GM23338 (cell line): ENCODE data around the gene IKBKE. TPM values are rescaled to one million over a fixed set of nuclear protein-coding genes. Genes with fewer than 3 reads are reported as not detected.

ENCODE experiments used
- ATAC-seq: fragments of 200-7000 bp; cut with Tn5 transposase; 3 replicates; pipeline ENCODE4 v1.9.1; 2020
- DNase-seq: peaks from one replicate; pipeline ENCODE4 v3.0.0-alpha.2; 2015; ENCODE audit warnings: low spot score
- H2AFZ ChIP-seq: fragments of 200-600 bp; sonication (generic); 2 replicates; pipeline ENCODE4 v1.8.0; 2016; ENCODE audit warnings: antibody characterized with exemption, mild to moderate bottlenecking, moderate library complexity
- H3F3A ChIP-seq: fragments of 200-600 bp; sonication (generic); replicated peaks from 2 replicates; pipeline ENCODE4 v1.8.0; 2017; ENCODE audit warnings: antibody characterized with exemption, mixed run types, low read depth
- H3K27ac ChIP-seq: fragments of 200-600 bp; sonication (generic); 2 replicates; pipeline ENCODE4 v1.6.1; 2016; ENCODE audit warnings: low read depth
- H3K27me3 ChIP-seq: fragments of 200-600 bp; sonication (generic); 2 replicates; pipeline ENCODE4 v1.8.0; 2016; ENCODE audit warnings: mild to moderate bottlenecking, mixed run types, moderate library complexity; ENCODE audit not compliant: insufficient read depth
- H3K36me3 ChIP-seq: fragments of 200-600 bp; sonication (generic); 2 replicates; pipeline ENCODE4 v1.8.0; 2016; ENCODE audit warnings: mild to moderate bottlenecking; ENCODE audit not compliant: insufficient read depth
- H3K4me1 ChIP-seq: fragments of 200-600 bp; sonication (generic); 2 replicates; pipeline ENCODE4 v1.8.0; 2016; ENCODE audit warnings: mild to moderate bottlenecking, moderate library complexity; ENCODE audit not compliant: insufficient read depth
- H3K4me2 ChIP-seq: fragments of 200-600 bp; sonication (generic); 2 replicates; pipeline ENCODE4 v1.7.1; 2017; ENCODE audit warnings: mixed run types
- H3K4me3 ChIP-seq: fragments of 200-600 bp; sonication (generic); 2 replicates; pipeline ENCODE4 v1.6.1; 2016; ENCODE audit warnings: mixed run types
- H3K79me2 ChIP-seq: fragments of 200-600 bp; sonication (generic); replicated peaks from 2 replicates; pipeline ENCODE4 v1.8.0; 2017; ENCODE audit warnings: mild to moderate bottlenecking; ENCODE audit not compliant: insufficient read depth
- H3K9me2 ChIP-seq: fragments of 200-600 bp; sonication (generic); 2 replicates; pipeline ENCODE4 v1.8.0; 2017; ENCODE audit not compliant: insufficient read depth
- H4K20me1 ChIP-seq: fragments of 200-600 bp; sonication (generic); replicated peaks from 2 replicates; pipeline ENCODE4 v1.8.0; 2017; ENCODE audit warnings: mild to moderate bottlenecking; ENCODE audit not compliant: insufficient read depth
- H3K27ac Mint-ChIP-seq: 2 replicates; pipeline ENCODE4 v1.8.0; 2020; ENCODE audit warnings: inconsistent platforms, mild to moderate bottlenecking, moderate library complexity, mixed read lengths
- H3K27me3 Mint-ChIP-seq: 3 replicates; pipeline ENCODE4 v1.8.0; 2022; ENCODE audit warnings: low read depth, mild to moderate bottlenecking, moderate library complexity, mixed read lengths, inconsistent platforms; ENCODE audit not compliant: insufficient read depth, poor library complexity
- H3K36me3 Mint-ChIP-seq: 3 replicates; pipeline ENCODE4 v1.8.0; 2021; ENCODE audit warnings: low read depth, mild to moderate bottlenecking, inconsistent platforms, moderate library complexity, mixed read lengths
- H3K4me1 Mint-ChIP-seq: 3 replicates; pipeline ENCODE4 v1.8.0; 2020; ENCODE audit warnings: mild to moderate bottlenecking, inconsistent platforms, mixed read lengths
- H3K4me3 Mint-ChIP-seq: 3 replicates; pipeline ENCODE4 v1.8.0; 2021; ENCODE audit warnings: moderate library complexity, mild to moderate bottlenecking, inconsistent platforms, mixed read lengths
- H3K9me3 Mint-ChIP-seq: 3 replicates; pipeline ENCODE4 v1.8.0; 2020; ENCODE audit warnings: moderate library complexity, mild to moderate bottlenecking, inconsistent platforms, mixed read lengths
- EZH2 ChIP-seq: fragments of 200-600 bp; sonication (generic); IDR thresholded peaks from one replicate; pipeline ENCODE4 v1.8.0; 2017; ENCODE audit warnings: antibody characterized with exemption, mild to moderate bottlenecking, low read depth; ENCODE audit not compliant: unreplicated experiment
- EZH2phosphoT487 ChIP-seq: fragments of 200-600 bp; sonication (generic); IDR thresholded peaks from one replicate; pipeline ENCODE4 v1.8.1; 2018; ENCODE audit warnings: antibody characterized with exemption; ENCODE audit not compliant: unreplicated experiment
- JUNB ChIP-seq: IDR thresholded peaks from one replicate; pipeline ENCODE4 v1.6.1; 2016; ENCODE audit warnings: antibody characterized with exemption; ENCODE audit not compliant: unreplicated experiment
- NANOG ChIP-seq: IDR thresholded peaks from 2 replicates; pipeline ENCODE4 v1.6.1; 2016; ENCODE audit warnings: antibody characterized with exemption, borderline replicate concordance
- POLR2AphosphoS5 ChIP-seq: IDR thresholded peaks from 2 replicates; pipeline ENCODE4 v1.6.1; 2016; ENCODE audit warnings: antibody characterized with exemption, low read depth
- STAT1 ChIP-seq: IDR thresholded peaks from one replicate; pipeline ENCODE4 v1.6.1; 2016; ENCODE audit warnings: antibody characterized with exemption; ENCODE audit not compliant: unreplicated experiment
- ZNF114 ChIP-seq: fragments of 250-450 bp; sonication (Bioruptor Pico); IDR thresholded peaks from 2 replicates; pipeline ENCODE4 v1.5.0; 2020; ENCODE audit warnings: mild to moderate bottlenecking, moderate library complexity
- ZNF331 ChIP-seq: fragments of 250-450 bp; sonication (Bioruptor Pico); IDR thresholded peaks from 2 replicates; pipeline ENCODE4 v1.5.0; 2020; ENCODE audit warnings: low read depth, mild to moderate bottlenecking, moderate library complexity
- polyA plus RNA-seq: library from polyadenylated mRNA; unstranded; fragments of >200 nt; fragmentation: Nextera tagmentation; extraction: Ambion mirVana; gene quantifications from 2 replicates; pipeline ENCODE4 v1.2.1, GENCODE V29; 2016
- total RNA-seq: library from RNA; depleted of rRNA; stranded (reverse); fragments of >200 nt; shearing (Covaris generic); gene quantifications from 2 replicates; pipeline ENCODE4 v1.2.3, GENCODE V29; 2014
- TF ChIP-seq, protein P1 (sequence below): fragments of 250-450 bp; sonication (Bioruptor Pico); IDR thresholded peaks from 2 replicates; pipeline ENCODE4 v1.5.0; 2020; ENCODE audit warnings: mild to moderate bottlenecking, moderate library complexity
- TF ChIP-seq, protein P2 (sequence below): IDR thresholded peaks from one replicate; pipeline ENCODE4 v1.6.1; 2018; ENCODE audit warnings: antibody characterized with exemption; ENCODE audit not compliant: unreplicated experiment
- TF ChIP-seq, protein P3 (sequence below): IDR thresholded peaks from 2 replicates; pipeline ENCODE4 v1.6.1; 2016; ENCODE audit warnings: antibody characterized with exemption
- TF ChIP-seq, protein P4 (sequence below), 2 experiments: fragments of 200-600 bp in 1 of 2; sonication (generic) in 1 of 2; conservative IDR thresholded peaks; 2 replicates each; pipeline versions ENCODE4 v1.5.1 to v1.6.1; 2016 to 2017; ENCODE audit warnings: antibody characterized with exemption in 2 of 2, low read depth in 2 of 2, mild to moderate bottlenecking in 2 of 2, moderate library complexity in 1 of 2

IKBKE gene
- total and polyA plus RNA-seq, 2 experiments from 2014 or later: 4.8 to 11.1 TPM

DNA sequence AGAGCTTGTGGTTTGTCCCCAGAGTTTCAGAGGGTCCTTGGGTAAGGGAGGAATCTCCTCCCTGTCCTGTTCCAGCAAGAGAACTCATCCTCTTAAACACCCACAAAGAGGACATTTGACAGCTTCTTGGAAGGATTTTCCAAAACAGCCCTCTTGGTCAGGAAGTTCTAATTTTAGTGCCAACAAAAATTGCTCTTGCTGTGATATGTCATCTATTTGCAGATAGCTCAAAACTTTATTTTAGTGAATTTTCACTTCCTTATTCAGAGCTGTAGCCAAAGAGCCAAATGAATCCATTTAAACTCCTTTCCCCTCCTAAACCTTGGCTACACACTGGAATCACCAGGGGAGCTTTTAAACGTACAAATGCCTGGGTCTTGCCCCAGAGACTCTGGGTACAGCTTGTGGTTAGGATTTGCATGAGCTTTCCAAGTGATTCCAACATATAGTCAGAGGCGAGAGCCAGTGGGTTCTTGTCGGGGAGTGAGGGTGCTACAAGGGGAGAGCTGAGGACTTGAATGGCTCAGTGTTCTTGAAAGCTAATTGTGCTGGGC is 25.3 kb downstream of the IKBKE start (continued):
- TF ChIP-seq, protein P1, sequence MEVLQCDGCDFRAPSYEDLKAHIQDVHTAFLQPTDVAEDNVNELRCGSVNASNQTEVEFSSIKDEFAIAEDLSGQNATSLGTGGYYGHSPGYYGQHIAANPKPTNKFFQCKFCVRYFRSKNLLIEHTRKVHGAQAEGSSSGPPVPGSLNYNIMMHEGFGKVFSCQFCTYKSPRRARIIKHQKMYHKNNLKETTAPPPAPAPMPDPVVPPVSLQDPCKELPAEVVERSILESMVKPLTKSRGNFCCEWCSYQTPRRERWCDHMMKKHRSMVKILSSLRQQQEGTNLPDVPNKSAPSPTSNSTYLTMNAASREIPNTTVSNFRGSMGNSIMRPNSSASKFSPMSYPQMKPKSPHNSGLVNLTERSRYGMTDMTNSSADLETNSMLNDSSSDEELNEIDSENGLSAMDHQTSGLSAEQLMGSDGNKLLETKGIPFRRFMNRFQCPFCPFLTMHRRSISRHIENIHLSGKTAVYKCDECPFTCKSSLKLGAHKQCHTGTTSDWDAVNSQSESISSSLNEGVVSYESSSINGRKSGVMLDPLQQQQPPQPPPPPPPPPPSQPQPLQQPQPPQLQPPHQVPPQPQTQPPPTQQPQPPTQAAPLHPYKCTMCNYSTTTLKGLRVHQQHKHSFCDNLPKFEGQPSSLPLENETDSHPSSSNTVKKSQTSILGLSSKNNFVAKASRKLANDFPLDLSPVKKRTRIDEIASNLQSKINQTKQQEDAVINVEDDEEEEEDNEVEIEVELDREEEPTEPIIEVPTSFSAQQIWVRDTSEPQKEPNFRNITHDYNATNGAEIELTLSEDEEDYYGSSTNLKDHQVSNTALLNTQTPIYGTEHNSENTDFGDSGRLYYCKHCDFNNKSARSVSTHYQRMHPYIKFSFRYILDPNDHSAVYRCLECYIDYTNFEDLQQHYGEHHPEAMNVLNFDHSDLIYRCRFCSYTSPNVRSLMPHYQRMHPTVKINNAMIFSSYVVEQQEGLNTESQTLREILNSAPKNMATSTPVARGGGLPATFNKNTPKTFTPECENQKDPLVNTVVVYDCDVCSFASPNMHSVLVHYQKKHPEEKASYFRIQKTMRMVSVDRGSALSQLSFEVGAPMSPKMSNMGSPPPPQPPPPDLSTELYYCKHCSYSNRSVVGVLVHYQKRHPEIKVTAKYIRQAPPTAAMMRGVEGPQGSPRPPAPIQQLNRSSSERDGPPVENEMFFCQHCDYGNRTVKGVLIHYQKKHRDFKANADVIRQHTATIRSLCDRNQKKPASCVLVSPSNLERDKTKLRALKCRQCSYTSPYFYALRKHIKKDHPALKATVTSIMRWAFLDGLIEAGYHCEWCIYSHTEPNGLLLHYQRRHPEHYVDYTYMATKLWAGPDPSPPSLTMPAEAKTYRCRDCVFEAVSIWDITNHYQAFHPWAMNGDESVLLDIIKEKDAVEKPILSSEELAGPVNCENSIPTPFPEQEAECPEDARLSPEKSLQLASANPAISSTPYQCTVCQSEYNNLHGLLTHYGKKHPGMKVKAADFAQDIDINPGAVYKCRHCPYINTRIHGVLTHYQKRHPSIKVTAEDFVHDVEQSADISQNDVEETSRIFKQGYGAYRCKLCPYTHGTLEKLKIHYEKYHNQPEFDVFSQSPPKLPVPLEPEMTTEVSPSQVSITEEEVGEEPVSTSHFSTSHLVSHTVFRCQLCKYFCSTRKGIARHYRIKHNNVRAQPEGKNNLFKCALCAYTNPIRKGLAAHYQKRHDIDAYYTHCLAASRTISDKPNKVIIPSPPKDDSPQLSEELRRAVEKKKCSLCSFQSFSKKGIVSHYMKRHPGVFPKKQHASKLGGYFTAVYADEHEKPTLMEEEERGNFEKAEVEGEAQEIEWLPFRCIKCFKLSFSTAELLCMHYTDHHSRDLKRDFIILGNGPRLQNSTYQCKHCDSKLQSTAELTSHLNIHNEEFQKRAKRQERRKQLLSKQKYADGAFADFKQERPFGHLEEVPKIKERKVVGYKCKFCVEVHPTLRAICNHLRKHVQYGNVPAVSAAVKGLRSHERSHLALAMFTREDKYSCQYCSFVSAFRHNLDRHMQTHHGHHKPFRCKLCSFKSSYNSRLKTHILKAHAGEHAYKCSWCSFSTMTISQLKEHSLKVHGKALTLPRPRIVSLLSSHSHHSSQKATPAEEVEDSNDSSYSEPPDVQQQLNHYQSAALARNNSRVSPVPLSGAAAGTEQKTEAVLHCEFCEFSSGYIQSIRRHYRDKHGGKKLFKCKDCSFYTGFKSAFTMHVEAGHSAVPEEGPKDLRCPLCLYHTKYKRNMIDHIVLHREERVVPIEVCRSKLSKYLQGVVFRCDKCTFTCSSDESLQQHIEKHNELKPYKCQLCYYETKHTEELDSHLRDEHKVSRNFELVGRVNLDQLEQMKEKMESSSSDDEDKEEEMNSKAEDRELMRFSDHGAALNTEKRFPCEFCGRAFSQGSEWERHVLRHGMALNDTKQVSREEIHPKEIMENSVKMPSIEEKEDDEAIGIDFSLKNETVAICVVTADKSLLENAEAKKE: no peak
- TF ChIP-seq POLR2AphosphoS5 (no peak), EZH2 (no peak), STAT1 (no peak)

DNA sequence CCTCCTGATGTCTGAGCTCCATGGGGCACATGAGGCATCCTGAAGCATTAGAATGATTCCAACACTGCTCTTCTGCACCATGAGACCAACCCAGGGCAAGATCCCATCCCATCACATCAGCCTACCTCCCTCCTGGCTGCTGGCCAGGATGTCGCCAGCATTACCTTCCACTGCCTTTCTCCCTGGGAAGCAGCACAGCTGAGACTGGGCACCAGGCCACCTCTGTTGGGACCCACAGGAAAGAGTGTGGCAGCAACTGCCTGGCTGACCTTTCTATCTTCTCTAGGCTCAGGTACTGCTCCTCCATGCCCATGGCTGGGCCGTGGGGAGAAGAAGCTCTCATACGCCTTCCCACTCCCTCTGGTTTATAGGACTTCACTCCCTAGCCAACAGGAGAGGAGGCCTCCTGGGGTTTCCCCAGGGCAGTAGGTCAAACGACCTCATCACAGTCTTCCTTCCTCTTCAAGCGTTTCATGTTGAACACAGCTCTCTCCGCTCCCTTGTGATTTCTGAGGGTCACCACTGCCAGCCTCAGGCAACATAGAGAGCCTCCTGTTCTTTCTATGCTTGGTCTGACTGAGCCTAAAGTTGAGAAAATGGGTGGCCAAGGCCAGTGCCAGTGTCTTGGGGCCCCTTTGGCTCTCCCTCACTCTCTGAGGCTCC is 26.0 kb downstream of the IKBKE start:
- Histone ChIP-seq H3K27me3 (no peaks in the 10 kb centered on the region), H3K36me3 (no peaks in the 10 kb centered on the region), H4K20me1 (no peaks in the 10 kb centered on the region), H3F3A (no peaks in the 10 kb centered on the region), H3K4me2 (no peak overlapping the region), H3K27ac (no peak overlapping the region), H3K79me2 (no peaks in the 10 kb centered on the region), H3K4me3 (no peak overlapping the region), H3K4me1 (peaks cover 6% of the 10 kb centered on the region; the same call in 1 of the 2 replicates), H3K9me2 (no peaks in the 10 kb centered on the region), H2AFZ (no peak overlapping the region)
- ATAC-seq (no peak), DNase-seq (no peak)
- H3K27me3 Mint-ChIP-seq: peaks cover 15% of the 10 kb centered on the region
- no peaks in the 10 kb centered on the region for H3K9me3 Mint-ChIP-seq
- H3K36me3 Mint-ChIP-seq: peaks cover 20% of the 10 kb centered on the region
- H3K27ac Mint-ChIP-seq: peak overlapping the region; percentile 39
- no peak overlapping the region for H3K4me3 Mint-ChIP-seq
- H3K4me1 Mint-ChIP-seq: peaks cover 12% of the 10 kb centered on the region
- TF ChIP-seq POLR2AphosphoS5 (no peak), NANOG (no peak), JUNB (no peak), ZNF331 (no peak), EZH2phosphoT487 (no peak), ZNF114 (CRISPR knock-in tag) (no peak)
- TF ChIP-seq, protein P2, sequence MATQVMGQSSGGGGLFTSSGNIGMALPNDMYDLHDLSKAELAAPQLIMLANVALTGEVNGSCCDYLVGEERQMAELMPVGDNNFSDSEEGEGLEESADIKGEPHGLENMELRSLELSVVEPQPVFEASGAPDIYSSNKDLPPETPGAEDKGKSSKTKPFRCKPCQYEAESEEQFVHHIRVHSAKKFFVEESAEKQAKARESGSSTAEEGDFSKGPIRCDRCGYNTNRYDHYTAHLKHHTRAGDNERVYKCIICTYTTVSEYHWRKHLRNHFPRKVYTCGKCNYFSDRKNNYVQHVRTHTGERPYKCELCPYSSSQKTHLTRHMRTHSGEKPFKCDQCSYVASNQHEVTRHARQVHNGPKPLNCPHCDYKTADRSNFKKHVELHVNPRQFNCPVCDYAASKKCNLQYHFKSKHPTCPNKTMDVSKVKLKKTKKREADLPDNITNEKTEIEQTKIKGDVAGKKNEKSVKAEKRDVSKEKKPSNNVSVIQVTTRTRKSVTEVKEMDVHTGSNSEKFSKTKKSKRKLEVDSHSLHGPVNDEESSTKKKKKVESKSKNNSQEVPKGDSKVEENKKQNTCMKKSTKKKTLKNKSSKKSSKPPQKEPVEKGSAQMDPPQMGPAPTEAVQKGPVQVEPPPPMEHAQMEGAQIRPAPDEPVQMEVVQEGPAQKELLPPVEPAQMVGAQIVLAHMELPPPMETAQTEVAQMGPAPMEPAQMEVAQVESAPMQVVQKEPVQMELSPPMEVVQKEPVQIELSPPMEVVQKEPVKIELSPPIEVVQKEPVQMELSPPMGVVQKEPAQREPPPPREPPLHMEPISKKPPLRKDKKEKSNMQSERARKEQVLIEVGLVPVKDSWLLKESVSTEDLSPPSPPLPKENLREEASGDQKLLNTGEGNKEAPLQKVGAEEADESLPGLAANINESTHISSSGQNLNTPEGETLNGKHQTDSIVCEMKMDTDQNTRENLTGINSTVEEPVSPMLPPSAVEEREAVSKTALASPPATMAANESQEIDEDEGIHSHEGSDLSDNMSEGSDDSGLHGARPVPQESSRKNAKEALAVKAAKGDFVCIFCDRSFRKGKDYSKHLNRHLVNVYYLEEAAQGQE: no peak
- TF ChIP-seq, protein P3, sequence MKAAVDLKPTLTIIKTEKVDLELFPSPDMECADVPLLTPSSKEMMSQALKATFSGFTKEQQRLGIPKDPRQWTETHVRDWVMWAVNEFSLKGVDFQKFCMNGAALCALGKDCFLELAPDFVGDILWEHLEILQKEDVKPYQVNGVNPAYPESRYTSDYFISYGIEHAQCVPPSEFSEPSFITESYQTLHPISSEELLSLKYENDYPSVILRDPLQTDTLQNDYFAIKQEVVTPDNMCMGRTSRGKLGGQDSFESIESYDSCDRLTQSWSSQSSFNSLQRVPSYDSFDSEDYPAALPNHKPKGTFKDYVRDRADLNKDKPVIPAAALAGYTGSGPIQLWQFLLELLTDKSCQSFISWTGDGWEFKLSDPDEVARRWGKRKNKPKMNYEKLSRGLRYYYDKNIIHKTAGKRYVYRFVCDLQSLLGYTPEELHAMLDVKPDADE: no peak
- TF ChIP-seq, protein P4, sequence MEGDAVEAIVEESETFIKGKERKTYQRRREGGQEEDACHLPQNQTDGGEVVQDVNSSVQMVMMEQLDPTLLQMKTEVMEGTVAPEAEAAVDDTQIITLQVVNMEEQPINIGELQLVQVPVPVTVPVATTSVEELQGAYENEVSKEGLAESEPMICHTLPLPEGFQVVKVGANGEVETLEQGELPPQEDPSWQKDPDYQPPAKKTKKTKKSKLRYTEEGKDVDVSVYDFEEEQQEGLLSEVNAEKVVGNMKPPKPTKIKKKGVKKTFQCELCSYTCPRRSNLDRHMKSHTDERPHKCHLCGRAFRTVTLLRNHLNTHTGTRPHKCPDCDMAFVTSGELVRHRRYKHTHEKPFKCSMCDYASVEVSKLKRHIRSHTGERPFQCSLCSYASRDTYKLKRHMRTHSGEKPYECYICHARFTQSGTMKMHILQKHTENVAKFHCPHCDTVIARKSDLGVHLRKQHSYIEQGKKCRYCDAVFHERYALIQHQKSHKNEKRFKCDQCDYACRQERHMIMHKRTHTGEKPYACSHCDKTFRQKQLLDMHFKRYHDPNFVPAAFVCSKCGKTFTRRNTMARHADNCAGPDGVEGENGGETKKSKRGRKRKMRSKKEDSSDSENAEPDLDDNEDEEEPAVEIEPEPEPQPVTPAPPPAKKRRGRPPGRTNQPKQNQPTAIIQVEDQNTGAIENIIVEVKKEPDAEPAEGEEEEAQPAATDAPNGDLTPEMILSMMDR (conservative IDR thresholded peaks at IDR 0.05; ENCODE audit: low read depth in 2 of 2): no peak
